GM18858 (cell line): ENCODE data around the gene RAB34.

Experiments
- ATAC-seq: cut with Tn5 transposase; IDR thresholded peaks from one replicate; pipeline ENCODE4 v1.9.1; 2021; ENCODE audit not compliant: unreplicated experiment

Gene RAB34

GRCh38 chr17:28688481-28688880 is 29.2 kb downstream of the RAB34 start:
- ATAC-seq, result no peak

DNA sequence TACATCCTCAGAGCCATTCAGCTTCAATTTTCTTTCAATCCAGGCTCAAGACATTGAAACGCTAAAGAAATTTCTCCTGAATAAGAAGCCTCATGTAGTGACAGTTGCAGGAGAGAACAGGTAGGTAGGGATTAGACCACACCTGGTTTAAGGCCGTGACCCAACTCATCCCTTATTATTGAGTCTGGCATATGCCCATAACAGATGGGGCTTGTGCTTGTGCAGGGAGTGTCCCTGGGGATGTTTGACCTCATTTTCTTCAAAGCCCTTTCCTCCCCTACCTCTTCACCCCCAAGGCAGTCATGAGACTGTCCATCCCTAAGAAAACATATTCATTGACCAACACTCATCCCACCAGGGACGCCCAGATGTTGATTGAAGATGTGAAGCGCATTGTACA is 31.4 kb downstream of the RAB34 start:
- no peak for ATAC-seq

DNA sequence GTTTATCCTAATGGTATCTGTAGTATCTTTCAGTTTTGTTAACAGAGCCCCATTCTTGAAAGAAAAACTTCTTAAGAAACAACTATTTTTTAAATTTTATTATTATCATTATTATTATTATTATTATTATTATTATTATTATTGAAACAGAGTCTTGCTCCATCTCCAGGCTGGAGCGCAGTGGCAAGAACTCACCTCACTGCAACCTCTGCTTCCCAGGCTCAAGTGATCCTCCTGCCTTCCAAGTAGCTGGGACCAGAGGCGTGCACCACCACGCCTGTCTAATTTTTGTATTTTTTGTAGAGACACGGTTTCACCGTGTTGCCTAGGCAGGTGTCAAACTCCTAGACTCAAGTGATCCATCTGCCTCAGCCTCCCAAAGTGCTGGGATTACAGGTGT is 32.3 kb downstream of the RAB34 start:
- ATAC-seq, result no peak

DNA sequence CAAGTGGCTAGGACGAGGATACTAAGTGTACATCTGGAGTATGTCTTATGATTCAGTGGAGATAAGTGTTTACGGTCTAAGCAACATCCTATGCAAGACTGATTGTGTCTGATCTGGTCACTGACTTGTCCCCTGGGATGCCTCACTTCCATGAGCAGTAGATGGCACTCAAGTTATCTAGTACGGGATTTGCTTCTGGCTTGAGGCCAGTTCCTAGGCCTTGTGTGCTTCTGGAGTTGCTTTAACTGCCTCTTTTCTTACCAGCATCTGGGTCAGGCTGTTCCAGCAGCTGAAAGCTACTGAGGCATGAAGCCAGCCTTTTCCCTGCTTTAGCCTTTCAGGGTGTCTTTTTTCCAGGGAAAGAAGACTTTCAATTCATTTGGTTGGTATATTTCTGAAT is 32.7 kb downstream of the RAB34 start:
- ATAC-seq, result no peak

- no peak for ATAC-seq
Measured at GRCh38 chr17:28682655-28683054, 35.0 kb downstream of the RAB34 start.

DNA sequence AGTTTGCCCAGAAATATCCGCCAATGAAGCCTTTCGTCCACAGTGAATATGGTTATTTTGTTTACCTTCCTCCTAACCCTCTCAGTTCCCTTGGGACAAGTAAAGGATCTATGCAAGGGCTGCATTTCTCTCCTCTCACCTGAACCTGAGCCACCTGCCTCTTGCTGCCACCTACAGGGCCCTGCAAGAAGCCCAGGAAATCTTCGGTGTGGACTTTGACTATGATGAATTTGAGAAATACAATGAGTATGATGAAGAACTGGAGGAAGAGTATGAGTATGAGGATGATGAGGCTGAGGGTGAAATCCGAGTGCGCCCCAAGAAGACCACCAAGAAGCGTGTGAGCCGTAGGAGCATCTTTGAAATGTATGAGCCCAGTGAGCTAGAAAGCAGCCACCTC is 41.7 kb downstream of the RAB34 start:
- no peak for ATAC-seq

GRCh38 chr17:28675490-28675889 is 42.2 kb downstream of the RAB34 start:
- no peak for ATAC-seq

- no peak for ATAC-seq
Measured at GRCh38 chr17:28669918-28670317, 47.8 kb downstream of the RAB34 start.

DNA sequence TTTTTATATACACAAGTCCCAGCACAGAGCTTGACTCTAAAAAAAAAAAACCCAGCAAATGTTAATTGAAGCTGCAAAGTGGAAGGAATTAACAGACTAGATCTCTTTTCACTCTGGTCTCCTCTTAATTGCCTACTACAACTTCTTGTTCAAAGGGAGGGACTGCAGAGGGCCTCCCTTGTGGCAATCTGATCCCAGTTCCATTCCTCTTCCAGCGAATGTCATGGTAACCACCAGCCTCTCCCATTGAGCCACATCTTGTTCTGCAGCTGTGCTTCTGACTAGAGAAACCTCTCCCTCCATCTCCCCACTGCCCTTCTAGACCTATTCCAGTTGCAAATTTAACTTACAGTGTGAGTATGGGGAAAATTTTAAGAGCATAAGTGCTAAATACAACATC is 49.8 kb downstream of the RAB34 start:
- no peak for ATAC-seq

DNA sequence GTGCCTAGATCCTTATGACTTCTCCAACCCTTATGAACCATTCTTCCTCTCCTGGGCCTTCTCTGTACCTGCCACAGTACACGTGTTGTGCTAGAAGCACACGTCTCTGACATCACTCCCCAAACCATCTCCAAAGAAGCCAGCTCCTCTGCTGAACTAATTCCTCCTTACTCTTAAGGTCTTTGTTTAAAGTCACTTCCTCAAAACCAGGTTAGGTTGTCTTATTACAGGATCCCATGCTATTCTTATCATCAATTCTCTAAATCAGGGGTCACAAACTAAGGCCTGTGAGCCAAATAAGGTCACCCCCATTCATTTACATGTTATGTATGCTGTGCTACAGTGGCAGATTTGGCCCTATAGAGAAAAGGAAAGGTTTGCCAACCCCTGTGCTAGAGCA is 51.7 kb downstream of the RAB34 start:
- no peak for ATAC-seq
